Stimulated activated CD8-positive, alpha-beta memory T cell treated with anti-CD3 and anti-CD28 coated beads, Interleukin-4, amount 100 ng/mL, for 4 hours (primary cell): ENCODE results near the gene SLC4A2.

Source experiments
- DNase-seq, 2 donors: peaks; one replicate each; pipeline ENCODE4 v3.0.0-alpha.2; 2020; ENCODE audit warnings: low read depth in 2 of 2, low spot score in 1 of 2

SLC4A2 gene

DNA sequence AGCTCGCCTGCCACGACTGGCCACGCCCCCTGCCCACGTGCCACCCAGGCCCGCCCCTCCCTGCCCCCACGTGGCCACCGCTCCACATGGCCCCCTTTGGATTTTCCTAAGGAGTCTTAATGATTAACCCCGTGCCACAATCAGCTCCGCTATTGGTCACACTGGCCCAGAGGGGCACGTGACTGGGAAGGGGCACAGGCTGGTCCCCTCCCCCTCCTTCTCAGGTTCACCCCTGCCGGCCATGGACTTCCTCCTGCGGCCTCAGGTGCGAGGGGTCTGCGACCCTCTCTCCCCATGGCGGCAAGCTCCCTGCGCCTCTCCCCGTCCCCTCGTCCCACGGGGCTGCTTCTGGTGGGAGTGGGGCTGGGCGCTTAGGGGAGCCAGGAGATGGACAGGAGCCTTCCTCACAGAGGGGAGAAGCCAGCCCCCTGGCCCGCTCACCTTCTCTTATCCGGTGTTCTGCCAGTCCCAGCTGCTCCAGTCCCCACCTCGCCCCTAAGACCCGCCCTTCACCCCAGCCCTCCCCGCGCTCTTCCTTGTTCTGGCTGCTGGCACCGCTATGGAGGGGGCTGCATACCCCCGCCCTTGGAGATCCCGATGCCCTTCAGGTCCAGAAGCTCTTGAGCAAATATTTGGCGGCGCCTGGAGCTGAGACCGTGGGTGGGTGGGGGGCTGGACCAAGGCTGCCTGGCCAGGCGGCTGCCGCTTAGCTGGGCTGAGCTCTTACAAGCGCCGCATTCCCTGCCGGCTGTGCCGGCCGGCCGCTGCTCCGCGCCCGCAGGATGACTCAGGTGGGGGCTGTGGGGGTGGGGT lies 3.2 kb downstream of the SLC4A2 start:
- no peak for DNase-seq

GRCh38 chr7:151063212-151063561 lies 3.8 kb downstream of the SLC4A2 start:
- no peak for DNase-seq

DNA sequence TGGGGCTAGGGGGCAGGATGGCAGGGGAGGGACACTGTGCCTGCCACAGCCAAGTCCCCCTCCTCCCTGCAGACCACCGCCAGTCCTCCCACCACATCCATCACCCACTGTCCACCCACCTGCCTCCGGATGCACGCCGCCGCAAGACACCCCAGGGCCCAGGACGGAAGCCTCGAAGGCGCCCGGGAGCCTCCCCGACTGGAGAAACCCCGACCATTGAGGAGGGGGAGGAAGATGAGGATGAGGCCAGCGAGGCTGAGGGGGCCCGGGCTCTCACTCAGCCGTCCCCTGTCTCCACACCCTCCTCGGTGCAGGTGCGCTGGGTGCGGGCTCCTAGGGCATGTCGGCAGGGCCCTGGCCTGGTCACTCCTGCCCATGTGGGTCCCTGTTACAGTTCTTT lies 5.1 kb downstream of the SLC4A2 start:
- no peak for DNase-seq

DNA sequence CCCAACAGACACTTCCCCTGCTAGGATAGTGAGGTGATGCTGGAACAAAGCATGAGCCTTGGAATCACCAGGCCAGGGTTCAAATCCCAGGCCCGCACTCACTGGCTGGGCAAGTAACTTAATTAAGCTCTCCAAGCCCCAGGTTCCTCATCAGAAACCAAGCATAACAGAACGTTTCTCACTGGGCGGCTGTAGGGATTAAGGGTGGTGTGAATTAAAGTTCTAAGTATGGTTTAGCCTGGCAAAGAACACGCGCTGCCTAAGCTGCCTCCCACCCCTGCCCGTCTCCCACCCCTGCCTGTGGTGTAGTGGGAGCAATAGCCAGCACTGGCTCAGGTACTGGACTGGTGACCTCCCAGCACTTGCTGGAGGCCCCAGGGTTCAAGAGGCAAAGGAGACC lies 5.6 kb downstream of the SLC4A2 start:
- DNase-seq = no peak

DNA sequence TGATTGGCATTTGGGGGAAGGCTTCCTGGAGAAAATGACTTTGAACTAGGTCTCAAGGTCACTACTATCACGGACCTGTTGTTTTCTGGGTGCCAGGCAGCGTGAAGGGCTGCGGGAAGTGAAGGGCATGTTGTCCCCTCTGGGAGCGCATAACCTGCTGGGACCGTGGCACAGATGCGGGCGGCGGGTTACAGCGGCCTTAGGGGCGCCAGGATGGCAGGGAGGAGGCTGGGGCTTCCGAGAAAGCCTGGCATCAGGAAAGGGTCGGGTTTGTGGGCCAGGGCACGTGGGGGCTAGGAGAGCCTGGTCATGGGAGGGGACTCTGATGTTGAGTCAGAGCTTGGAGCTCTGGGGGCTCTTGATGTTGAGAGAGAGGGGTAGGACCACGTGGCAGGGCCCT lies 6.1 kb downstream of the SLC4A2 start:
- no peak for DNase-seq

GRCh38 chr7:151066273-151066974 lies 7.0 kb downstream of the SLC4A2 start:
- no peak for DNase-seq

GRCh38 chr7:151068069-151068773 lies 8.8 kb downstream of the SLC4A2 start:
- no peak for DNase-seq

- no peak for DNase-seq
Measured at GRCh38 chr7:151069841-151070573, 10.6 kb downstream of the SLC4A2 start.

GRCh38 chr7:151070574-151070960 lies 11.2 kb downstream of the SLC4A2 start:
- no peak for DNase-seq

GRCh38 chr7:151071032-151071866 lies 11.9 kb downstream of the SLC4A2 start:
- DNase-seq = no peak

DNA sequence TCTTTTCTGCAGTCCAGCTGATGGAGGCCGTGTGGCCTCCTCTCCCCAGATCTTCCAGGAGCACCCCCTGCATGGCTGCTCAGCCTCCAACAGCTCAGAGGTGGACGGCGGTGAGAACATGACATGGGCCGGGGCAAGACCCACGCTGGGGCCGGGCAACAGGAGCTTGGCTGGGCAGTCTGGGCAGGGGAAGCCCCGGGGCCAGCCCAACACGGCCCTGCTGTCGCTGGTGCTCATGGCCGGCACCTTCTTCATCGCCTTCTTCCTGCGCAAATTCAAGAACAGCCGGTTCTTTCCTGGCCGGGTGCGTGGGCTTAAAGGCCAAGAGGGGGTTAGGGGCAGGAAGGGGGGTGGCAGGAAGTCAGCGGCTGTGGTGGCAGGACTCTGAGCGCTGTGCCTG lies 14.6 kb downstream of the SLC4A2 start:
- no peak for DNase-seq

DNA sequence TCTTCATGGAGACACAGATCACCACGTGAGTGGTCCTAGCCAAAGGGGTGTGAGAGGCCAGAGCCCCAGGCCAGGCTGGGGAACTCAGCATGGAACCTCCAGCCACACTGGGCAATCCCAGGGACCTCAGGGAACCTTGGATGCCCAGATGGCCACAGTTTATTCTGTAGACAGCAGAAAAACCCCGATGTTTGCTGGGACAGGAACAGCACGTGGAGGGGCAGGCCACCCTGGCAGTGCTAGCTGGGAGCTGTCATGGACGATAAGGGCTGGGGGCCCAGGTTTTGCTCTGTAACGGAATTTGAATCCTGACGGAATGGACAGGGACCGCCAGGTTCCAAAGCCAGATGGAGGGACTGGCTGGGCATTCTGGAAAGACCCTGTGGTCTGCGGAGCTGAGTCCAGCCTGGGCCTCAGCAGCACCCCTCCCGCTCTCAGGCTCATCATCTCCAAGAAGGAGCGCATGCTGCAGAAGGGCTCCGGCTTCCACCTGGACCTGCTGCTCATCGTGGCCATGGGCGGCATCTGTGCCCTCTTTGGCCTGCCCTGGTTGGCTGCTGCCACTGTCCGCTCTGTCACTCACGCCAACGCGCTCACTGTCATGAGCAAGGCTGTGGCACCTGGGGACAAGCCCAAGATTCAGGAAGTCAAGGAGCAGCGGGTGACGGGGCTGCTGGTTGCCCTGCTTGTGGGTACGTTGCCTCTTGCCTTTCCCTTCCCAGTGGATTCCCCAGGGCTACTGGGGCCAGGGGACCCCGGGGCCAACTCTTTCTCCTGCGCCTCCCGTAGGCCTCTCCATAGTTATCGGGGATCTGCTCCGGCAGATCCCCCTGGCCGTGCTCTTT lies 15.7 kb downstream of the SLC4A2 start:
- DNase-seq = no peak

DNA sequence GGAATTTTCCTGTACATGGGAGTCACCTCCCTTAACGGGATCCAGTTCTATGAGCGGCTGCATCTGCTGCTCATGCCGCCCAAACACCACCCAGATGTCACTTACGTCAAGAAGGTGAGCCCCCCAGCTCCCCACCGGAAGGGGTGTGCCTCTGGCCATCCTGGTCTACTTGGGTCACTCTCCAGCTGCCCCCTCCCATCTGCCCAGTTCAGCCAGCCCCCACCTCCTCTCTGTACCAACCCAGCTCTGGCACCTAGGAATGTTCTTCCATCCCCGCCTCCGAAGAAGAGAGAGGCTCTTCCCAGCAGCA lies 16.2 kb downstream of the SLC4A2 start:
- no peak for DNase-seq

DNA sequence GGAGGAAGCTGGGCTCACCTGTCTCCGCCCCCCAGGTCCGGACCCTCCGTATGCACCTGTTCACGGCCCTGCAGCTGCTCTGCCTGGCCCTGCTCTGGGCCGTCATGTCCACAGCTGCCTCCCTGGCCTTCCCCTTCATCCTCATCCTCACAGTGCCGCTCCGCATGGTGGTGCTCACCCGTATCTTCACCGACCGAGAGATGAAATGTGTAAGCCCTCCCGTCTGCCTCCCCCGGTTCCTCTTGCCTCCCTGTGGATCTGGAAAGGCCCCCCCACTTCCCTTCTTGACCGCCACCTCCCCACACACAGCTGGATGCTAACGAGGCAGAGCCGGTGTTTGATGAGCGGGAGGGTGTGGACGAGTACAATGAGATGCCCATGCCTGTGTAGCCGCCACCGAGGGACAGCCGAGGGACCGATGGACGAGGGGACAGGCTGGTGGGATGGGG lies 16.6 kb downstream of the SLC4A2 start:
- DNase-seq = no peak

DNA sequence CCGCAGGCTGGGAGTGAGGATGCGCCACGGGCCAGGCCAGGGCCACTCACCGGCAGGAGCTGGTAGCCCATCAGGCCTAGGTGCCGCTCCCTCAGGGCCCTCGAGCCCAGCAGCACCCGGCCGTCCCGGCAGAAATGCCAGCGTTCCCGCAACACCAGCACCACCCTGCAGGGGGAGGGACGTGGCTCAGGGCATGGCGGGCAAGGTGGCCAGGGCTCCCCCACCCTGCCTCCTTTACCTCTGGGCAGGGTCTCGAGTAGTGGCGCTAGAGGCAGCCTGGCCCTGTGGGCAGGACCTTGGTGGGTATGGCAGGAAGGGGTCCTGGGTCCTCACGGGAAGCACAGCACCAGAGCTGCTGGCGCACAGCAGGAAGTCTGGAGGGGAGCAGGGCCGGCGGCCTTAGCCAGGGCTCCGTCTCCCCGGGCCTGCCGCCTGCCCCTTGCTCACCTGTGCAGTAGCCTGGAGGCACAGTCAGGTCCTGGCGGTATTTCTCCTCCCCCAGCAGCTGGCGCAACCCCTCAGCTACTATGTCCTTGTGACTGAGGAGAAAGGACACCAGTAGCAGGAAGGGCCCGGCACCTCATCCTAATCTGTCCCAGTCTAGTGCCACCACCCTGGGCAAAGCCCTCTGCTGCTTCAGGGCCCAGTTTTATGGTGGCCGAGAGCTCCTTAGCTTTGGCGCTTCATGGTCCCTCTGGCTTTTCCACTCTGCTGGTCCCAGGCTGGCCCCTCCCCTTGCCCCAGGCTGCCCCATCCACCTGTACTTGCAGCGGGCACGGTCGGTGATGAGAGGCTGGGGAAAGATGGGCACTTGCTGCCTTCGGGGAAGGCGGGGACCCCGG lies 17.7 kb downstream of the SLC4A2 start:
- DNase-seq = no peak

- no peak for DNase-seq
Measured at GRCh38 chr7:151077705-151078232, 18.4 kb downstream of the SLC4A2 start.

DNA sequence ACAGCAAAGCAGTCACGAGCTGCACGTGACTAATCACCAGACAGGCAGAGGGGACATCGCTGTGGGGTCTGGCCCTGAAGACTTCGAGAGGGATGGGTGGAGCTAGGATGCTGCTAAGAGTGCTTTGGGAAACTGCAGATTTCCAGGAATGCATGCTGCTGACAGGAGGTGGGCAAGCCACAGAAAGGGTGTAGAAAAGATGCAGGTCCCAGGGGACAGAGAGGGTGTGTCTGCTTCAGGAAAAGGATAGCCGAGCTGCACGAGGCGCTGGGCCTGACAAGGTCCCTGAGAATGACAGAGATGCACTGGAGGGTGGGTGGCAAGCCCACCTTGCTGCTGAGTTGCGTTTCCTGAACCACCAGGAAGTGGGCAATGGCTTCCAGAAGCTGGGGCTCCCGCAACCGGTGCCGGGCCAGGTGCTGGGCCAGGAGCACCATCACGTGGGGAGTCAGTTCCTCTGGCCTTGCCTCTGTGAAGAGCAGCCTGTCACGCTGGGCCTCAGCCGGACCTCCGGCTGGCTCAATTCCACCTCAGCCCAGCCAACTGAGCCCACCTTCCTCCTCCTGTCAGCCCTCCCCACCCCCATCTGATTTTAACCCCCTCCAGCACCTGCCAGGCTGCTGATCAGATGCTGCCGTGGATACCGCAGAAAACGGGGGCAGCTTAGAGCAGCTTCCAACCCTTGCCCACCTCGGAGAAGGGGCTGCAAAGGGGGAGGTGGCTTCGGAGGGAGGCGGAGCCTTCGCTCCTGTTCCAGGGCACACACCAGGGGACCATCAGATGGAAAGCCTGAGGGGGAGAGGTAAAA lies 19.0 kb downstream of the SLC4A2 start:
- DNase-seq = no peak
